GM13976 (cell line): Measurements from ENCODE around the gene SMARCD3.

Experiments used
- DNase-seq: peaks from one replicate; pipeline ENCODE4 v3.0.0; 2012; ENCODE audit warnings: low spot score
- in situ Hi-C: fragments of 300-500 bp; cut with MboI; formaldehyde crosslinking; loops from one replicate; pipeline ENCODE4 v1.12.0; 2022; ENCODE audit warnings: low sequenced_read_pairs, mixed read lengths, inconsistent platforms; ENCODE audit not compliant: unreplicated experiment
- TF ChIP-seq, protein P1 (sequence below): IDR thresholded peaks from 2 replicates; pipeline ENCODE4 v1.5.1; 2012; ENCODE audit warnings: borderline replicate concordance, mild to moderate bottlenecking; ENCODE audit not compliant: insufficient read depth; ENCODE audit errors: extremely low read depth, missing control alignments, control extremely low read depth

Gene SMARCD3

GRCh38 chr7:151255390-151255789 is 6.9 kb upstream of the SMARCD3 start:
- TF ChIP-seq, protein P1, sequence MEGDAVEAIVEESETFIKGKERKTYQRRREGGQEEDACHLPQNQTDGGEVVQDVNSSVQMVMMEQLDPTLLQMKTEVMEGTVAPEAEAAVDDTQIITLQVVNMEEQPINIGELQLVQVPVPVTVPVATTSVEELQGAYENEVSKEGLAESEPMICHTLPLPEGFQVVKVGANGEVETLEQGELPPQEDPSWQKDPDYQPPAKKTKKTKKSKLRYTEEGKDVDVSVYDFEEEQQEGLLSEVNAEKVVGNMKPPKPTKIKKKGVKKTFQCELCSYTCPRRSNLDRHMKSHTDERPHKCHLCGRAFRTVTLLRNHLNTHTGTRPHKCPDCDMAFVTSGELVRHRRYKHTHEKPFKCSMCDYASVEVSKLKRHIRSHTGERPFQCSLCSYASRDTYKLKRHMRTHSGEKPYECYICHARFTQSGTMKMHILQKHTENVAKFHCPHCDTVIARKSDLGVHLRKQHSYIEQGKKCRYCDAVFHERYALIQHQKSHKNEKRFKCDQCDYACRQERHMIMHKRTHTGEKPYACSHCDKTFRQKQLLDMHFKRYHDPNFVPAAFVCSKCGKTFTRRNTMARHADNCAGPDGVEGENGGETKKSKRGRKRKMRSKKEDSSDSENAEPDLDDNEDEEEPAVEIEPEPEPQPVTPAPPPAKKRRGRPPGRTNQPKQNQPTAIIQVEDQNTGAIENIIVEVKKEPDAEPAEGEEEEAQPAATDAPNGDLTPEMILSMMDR: no peak
- in situ Hi-C loops: no loop called here
- no peak for DNase-seq

DNA sequence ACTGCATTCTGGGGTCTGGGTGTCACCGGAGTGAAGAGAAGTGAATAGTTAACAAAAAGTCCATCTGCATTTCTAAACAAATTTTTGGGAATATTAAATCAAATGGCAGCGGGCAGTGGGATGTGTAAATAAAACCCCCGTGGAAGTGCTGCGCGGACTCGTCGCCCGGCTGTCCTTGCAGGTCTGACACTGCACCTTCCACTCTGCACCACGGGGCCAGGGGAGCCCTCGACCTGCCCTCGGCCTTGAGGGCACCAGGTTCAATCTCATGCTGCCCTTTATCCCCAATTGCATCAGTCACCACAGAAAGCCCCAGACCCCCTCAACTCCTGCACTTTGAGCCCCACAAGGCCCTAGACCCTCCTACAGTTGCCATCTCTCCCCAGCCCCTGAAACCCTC is 6.4 kb upstream of the SMARCD3 start:
- in situ Hi-C loops: no loop called here
- TF ChIP-seq, protein P1: no peak
- no peak for DNase-seq

- TF ChIP-seq, protein P1: no peak
- in situ Hi-C loops: no loop called here
- no peak for DNase-seq
Measured at GRCh38 chr7:151254316-151254715, 5.8 kb upstream of the SMARCD3 start.

DNA sequence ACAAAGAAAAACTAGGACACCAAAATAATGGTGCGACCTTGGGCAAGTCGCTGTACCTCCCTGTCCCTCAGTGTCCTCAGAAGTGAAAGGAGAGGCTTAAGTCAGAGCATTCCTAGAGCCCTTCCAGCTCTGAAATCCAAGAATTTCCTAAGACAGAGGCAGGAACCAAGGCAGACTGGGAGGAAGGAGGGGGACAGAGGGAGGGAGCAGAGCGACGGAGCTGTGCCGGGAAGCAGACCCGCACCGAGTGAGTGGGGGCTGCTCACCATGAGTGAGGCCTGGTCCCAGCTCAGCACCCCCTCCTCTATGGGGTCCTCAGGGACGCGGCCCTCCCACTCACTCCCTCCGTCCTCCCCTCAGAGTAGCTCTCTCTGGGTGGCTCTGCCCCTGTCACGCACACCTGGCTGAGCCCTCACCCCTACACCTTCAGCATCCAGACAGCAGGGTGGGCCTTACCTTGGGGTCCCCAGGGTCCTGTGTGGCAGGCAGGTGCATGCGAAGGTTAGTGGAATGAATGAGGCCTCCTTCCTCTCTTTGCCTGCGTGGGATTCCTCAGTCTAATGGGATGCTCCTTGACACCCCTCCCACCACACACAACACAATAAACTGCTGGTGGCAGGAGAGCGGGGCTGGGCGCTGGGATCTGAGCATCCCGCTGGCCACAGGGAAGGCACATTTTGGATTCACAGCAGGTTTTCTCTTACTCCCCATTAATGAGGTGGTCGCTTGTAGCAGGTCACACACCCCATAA is 4.6 kb upstream of the SMARCD3 start:
- in situ Hi-C loops: no loop called here
- no peak for DNase-seq

GRCh38 chr7:151252561-151252835 is 4.0 kb upstream of the SMARCD3 start:
- TF ChIP-seq, protein P1: no peak
- DNase-seq: no peak
- in situ Hi-C loops: no loop called here

More for the DNA sequence above, 4.6 kb upstream of the SMARCD3 start:
- TF ChIP-seq, protein P1: no peak

GRCh38 chr7:151251689-151252560 is 3.4 kb upstream of the SMARCD3 start:
- in situ Hi-C loops: no loop called here
- DNase-seq: no peak

More at GRCh38 chr7:151251689-151252560, 3.4 kb upstream of the SMARCD3 start:
- TF ChIP-seq, protein P1: no peak
